BE2C (cell line): ENCODE results near the gene TRPV6.

Experiments
- DNase-seq: peaks from one replicate; pipeline ENCODE4 v3.0.0-alpha.2; 2020
- H3K27me3 ChIP-seq: fragments of 250-450 bp; sonication (Bioruptor Pico); 2 replicates; pipeline ENCODE4 v1.5.1; 2020; ENCODE audit warnings: mild to moderate bottlenecking
- H3K36me3 ChIP-seq: fragments of 250-450 bp; sonication (Bioruptor Pico); 2 replicates; pipeline ENCODE4 v1.5.1; 2020; ENCODE audit warnings: mild to moderate bottlenecking
- H3K4me1 ChIP-seq: fragments of 250-450 bp; sonication (Bioruptor Pico); 2 replicates; pipeline ENCODE4 v1.5.1; 2020
- H3K4me3 ChIP-seq: 2 replicates; pipeline ENCODE4 v1.5.1; 2011; ENCODE audit warnings: low read depth, low read length
- H3K9me3 ChIP-seq: fragments of 250-450 bp; sonication (Bioruptor Pico); 2 replicates; pipeline ENCODE4 v1.5.1; 2020
- TF ChIP-seq, protein P1 (sequence below): IDR thresholded peaks from 2 replicates; pipeline ENCODE4 v1.5.1; 2012; ENCODE audit warnings: mild to moderate bottlenecking, low read depth, low read length

TRPV6 gene

DNA sequence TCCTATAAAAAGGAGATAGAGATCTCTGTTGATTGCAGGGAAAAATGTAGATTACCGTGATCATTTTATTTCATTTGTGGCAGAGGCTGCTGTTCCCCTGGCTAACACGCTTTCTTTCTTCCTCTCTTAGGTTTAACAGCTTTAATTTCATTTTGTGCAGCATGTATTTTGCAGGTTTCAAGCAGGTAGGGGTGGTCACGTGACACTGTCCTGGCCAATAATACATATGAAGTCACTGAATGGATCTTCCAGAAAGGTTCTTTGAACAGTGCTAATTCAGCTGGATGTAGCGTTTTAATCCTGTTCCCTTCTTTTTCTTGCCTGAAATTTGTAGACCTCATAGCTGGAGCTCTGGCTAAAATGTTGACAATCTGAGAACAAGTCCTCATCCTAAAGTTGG, 34.3 kb downstream of the TRPV6 start:
- H3K4me1 ChIP-seq: no peaks in the 10 kb centered on the region
- no peaks in the 10 kb centered on the region for H3K36me3 ChIP-seq
- H3K9me3 ChIP-seq: no peaks in the 10 kb centered on the region
- H3K27me3 ChIP-seq: peaks cover 23% of the 10 kb centered on the region
- no peak for DNase-seq
- TF ChIP-seq, protein P1, sequence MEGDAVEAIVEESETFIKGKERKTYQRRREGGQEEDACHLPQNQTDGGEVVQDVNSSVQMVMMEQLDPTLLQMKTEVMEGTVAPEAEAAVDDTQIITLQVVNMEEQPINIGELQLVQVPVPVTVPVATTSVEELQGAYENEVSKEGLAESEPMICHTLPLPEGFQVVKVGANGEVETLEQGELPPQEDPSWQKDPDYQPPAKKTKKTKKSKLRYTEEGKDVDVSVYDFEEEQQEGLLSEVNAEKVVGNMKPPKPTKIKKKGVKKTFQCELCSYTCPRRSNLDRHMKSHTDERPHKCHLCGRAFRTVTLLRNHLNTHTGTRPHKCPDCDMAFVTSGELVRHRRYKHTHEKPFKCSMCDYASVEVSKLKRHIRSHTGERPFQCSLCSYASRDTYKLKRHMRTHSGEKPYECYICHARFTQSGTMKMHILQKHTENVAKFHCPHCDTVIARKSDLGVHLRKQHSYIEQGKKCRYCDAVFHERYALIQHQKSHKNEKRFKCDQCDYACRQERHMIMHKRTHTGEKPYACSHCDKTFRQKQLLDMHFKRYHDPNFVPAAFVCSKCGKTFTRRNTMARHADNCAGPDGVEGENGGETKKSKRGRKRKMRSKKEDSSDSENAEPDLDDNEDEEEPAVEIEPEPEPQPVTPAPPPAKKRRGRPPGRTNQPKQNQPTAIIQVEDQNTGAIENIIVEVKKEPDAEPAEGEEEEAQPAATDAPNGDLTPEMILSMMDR: no peak
- no peak overlapping the region for H3K4me3 ChIP-seq

DNA sequence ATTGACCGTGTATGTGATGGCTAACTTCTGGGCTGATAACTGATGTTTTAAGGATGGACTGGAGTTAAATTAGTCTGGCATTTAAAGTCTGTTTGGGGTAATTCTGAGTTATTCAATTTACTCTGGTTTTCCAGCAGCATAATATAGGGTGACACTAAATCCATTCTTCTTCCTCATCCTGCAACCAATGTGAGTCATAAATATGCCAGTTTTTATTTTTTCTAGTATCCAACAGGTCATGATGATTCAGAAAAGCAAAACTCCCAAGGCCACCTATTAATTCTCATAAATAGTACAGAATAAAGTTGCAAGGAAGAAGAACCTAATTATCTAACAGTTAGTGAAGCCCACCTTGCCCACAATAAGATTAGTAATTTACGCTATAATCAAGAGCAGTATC, 38.2 kb downstream of the TRPV6 start:
- DNase-seq: no peak
- H3K27me3 ChIP-seq: no peaks in the 10 kb centered on the region
- H3K4me3 ChIP-seq: no peak overlapping the region
- TF ChIP-seq, protein P1: no peak
- no peaks in the 10 kb centered on the region for H3K4me1 ChIP-seq
- no peaks in the 10 kb centered on the region for H3K9me3 ChIP-seq
- no peaks in the 10 kb centered on the region for H3K36me3 ChIP-seq

DNA sequence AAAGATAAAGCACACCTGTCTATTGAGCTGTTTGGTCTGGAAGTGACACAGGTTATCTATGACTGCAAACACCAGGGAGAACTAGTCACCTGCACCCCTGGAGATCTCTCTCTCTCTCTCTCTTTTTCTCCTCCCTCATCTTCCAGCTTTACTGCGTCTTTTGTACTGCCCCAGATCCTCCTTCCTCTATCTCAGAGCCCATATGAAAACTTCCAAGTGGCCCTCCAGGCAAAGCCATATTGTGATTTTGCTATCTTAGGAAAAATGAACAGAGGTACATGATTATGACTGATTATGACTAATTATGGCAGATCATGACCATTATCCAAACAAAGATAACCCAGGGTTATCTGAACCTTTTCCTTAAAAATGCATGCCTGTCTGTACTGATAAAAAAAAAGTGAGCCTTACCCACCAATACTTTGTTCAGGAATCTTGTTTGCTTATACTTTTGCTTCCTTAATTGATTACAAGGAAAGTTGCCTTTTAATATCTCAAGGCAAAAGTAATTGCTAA, 43.2 kb downstream of the TRPV6 start:
- no peaks in the 10 kb centered on the region for H3K4me1 ChIP-seq
- H3K27me3 ChIP-seq: no peaks in the 10 kb centered on the region
- DNase-seq: no peak
- no peaks in the 10 kb centered on the region for H3K36me3 ChIP-seq
- TF ChIP-seq, protein P1: no peak
- no peaks in the 10 kb centered on the region for H3K9me3 ChIP-seq
- no peak overlapping the region for H3K4me3 ChIP-seq

DNA sequence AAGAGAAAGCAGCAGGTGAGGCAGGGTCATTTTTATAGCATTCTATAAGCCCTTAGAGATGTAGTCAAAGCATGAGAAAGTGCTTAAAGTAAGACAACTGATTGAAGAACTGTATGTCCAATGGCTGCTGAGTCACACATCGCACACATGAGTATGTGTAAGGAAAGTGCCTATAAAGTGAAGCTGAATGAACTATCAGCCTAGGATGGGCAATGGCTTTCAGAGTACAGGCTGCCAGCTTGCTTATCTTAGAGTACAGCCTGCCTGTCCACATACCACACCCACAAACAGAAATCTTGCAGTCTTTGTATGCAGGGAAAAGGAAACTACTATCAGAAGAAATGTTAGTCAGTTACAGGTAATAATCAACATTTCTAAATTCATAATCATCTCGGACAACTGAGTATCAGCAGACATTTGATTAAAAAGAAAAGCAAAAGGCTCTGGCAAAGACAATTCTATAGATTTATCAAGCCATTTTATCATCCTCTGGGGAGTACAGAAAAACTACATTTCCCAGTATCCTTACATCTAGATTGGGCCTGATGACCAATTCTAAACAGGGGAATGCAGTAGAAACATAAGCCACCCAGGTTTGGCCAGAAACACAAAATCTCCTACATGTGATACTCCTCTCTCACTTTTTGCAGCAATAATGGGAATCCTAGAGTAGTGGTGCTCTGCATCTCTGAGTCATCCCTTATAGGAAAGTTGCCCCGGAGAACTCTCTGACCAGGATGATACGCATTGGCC, 46.9 kb downstream of the TRPV6 start:
- Histone ChIP-seq H3K9me3 (no peaks in the 10 kb centered on the region), H3K4me1 (no peaks in the 10 kb centered on the region), H3K27me3 (no peaks in the 10 kb centered on the region), H3K4me3 (no peak overlapping the region), H3K36me3 (no peaks in the 10 kb centered on the region)
- TF ChIP-seq, protein P1: no peak
- DNase-seq: no peak

DNA sequence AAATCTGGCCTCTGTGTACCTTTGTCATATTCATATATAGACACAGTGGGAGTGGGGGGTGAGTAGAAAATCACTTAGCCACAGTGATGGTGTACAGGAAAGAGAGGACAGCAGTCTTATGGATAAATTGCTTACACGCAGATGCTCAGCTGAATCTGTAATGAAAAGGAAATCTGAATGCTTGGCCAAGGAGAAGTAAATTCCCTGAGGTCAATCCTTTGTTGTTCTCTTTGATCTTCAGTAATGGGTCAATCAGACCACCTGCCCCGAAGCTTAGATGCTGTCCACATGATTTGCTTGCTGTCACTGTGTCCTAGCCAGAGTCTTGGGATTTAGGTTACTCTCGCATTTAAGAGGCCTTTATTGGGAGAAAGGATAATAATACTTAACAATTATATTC, 49.1 kb downstream of the TRPV6 start:
- Histone ChIP-seq H3K36me3 (no peaks in the 10 kb centered on the region), H3K4me1 (no peaks in the 10 kb centered on the region), H3K9me3 (no peaks in the 10 kb centered on the region), H3K4me3 (no peak overlapping the region), H3K27me3 (no peaks in the 10 kb centered on the region)
- TF ChIP-seq, protein P1: no peak
- no peak for DNase-seq

DNA sequence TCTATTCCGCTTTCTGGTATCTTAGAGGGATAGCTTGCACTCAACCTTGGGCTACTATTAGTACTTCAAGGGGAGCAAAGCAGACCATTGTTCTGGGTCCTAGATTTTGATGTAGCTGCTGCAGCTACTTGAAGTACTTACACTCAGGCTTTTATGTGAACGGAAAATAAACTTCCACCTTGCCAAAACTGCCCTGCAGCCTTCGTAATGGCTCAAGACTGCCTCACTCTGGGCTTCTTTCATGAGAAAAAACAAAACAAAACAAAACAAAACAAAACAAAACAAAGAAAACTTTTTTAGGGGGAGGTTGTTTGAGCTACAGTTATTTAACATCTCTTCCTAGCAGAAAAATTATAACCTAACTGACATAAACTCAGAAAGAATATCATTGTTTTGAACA, 50.1 kb downstream of the TRPV6 start:
- H3K27me3 ChIP-seq: no peaks in the 10 kb centered on the region
- no peak for DNase-seq
- TF ChIP-seq, protein P1: no peak

More for the DNA sequence above, 50.1 kb downstream of the TRPV6 start:
- Histone ChIP-seq H3K9me3 (no peaks in the 10 kb centered on the region), H3K4me3 (no peak overlapping the region), H3K36me3 (no peaks in the 10 kb centered on the region), H3K4me1 (no peaks in the 10 kb centered on the region)
